K562 (cell line): ENCODE data around the gene SFXN2. TPM values are rescaled to one million over a fixed set of nuclear protein-coding genes. Genes with fewer than 3 reads are reported as not detected.

Experiments
- ATAC-seq: fragments of 200-7000 bp; cut with Tn5 transposase; 3 replicates; pipeline ENCODE4 v1.9.1; 2020; ENCODE audit warnings: moderate library complexity
- BruUV-seq: library from RNA; stranded (reverse); fragments of 400-500 nt; replicated peaks from 2 replicates; lab custom pipeline; 2021; lab: Mats Ljungman, UMichigan
- CTCF ChIA-PET: fragments of 300-600 bp; formaldehyde crosslinking; extraction: SDS; loops from one replicate; lab custom pipeline; 2021; ENCODE audit warnings: low intra/inter-chr PET ratio; lab: Yijun Ruan, JAX
- POLR2A ChIA-PET: fragments of 300-600, 350-650 bp; sonication (Branson Sonifier 250); formaldehyde crosslinking; extraction: SDS; loops from one replicate; lab custom pipeline; 2021; ENCODE audit warnings: antibody characterized with exemption, inconsistent platforms; lab: Yijun Ruan, JAX
- DNase-seq, 4 experiments: peaks; one replicate each; pipeline versions ENCODE4 v3.0.0 to v3.0.0-alpha.2; 2011 to 2018; ENCODE audit warnings: low spot score in 3 of 4, mixed read lengths in 3 of 4; ENCODE audit errors: extremely low read depth in 1 of 4
- FAIRE-seq: peaks from 2 replicates; lab custom pipeline; 2011; peaks lifted over from hg19 to GRCh38; lab: Jason Lieb, UNC
- H2AFZ ChIP-seq: 2 replicates; pipeline ENCODE4 v1.6.0; 2011; ENCODE audit warnings: low read depth, low read length, control low read depth, inconsistent platforms
- H3K27ac ChIP-seq: fragments of 200-600 bp; 3 replicates; pipeline ENCODE4 v1.8.0; 2011; ENCODE audit warnings: low read depth, mild to moderate bottlenecking, control low read depth, inconsistent platforms, low read length, moderate library complexity, mixed read lengths; ENCODE audit errors: extremely low read depth
- H3K27me3 ChIP-seq, 2 experiments: fragments of 300-600 bp in 1 of 2; 2 replicates in 1 of 2; 3 replicates in 1 of 2; pipeline versions ENCODE4 v1.6.0 to v1.8.0; 2011; ENCODE audit warnings: inconsistent platforms in 2 of 2, low read length in 2 of 2, mild to moderate bottlenecking in 1 of 2, mixed read lengths in 1 of 2, moderate library complexity in 1 of 2; ENCODE audit not compliant: control insufficient read depth in 2 of 2, insufficient read depth in 2 of 2
- H3K36me3 ChIP-seq: fragments of 300-600 bp; 3 replicates; pipeline ENCODE4 v1.8.0; 2011; ENCODE audit warnings: mild to moderate bottlenecking, low read length, inconsistent platforms; ENCODE audit not compliant: control insufficient read depth, insufficient read depth
- H3K4me1 ChIP-seq, 2 experiments: fragments of 200-600 bp in 1 of 2; replicated peaks in 1 of 2; 2 replicates in 1 of 2; 3 replicates in 1 of 2; pipeline versions ENCODE4 v1.5.1 to v1.8.0; 2011; ENCODE audit warnings: inconsistent platforms in 2 of 2, low read length in 2 of 2, mild to moderate bottlenecking in 1 of 2, mixed read lengths in 1 of 2, moderate library complexity in 1 of 2; ENCODE audit not compliant: control insufficient read depth in 2 of 2, insufficient read depth in 2 of 2
- H3K4me2 ChIP-seq: 2 replicates; pipeline ENCODE4 v1.6.1; 2011; ENCODE audit warnings: low read length, control low read depth, inconsistent platforms, mixed read lengths; ENCODE audit not compliant: insufficient read depth
- H3K4me3 ChIP-seq: fragments of 200-600 bp; sonication (generic), shearing (Covaris generic); 2 replicates; pipeline ENCODE4 v1.5.1; 2016; ENCODE audit warnings: control low read depth, inconsistent platforms
- H3K79me2 ChIP-seq: fragments of 200-600 bp; 3 replicates; pipeline ENCODE4 v1.8.0; 2011; ENCODE audit warnings: low read length, inconsistent platforms; ENCODE audit not compliant: control insufficient read depth, insufficient read depth
- H3K9ac ChIP-seq, 2 experiments: 2 replicates each; pipeline versions ENCODE4 v1.6.0 to v1.6.1; 2011; ENCODE audit warnings: low read depth in 2 of 2, low read length in 2 of 2, control low read depth in 1 of 2, inconsistent platforms in 1 of 2, mild to moderate bottlenecking in 1 of 2, mixed read lengths in 1 of 2; ENCODE audit not compliant: insufficient read depth in 1 of 2
- H3K9me1 ChIP-seq: one replicate; pipeline ENCODE4 v1.6.0; 2011; ENCODE audit warnings: inconsistent platforms, mild to moderate bottlenecking, low read length, moderate library complexity; ENCODE audit not compliant: control insufficient read depth, insufficient read depth
- H3K9me3 ChIP-seq: replicated peaks from 2 replicates; pipeline ENCODE4 v1.5.1; 2011; ENCODE audit warnings: low read depth, low read length, inconsistent platforms; ENCODE audit not compliant: control insufficient read depth, insufficient read depth
- H4K20me1 ChIP-seq: replicated peaks from 2 replicates; pipeline ENCODE4 v1.6.1; 2011; ENCODE audit warnings: low read length, inconsistent platforms, mixed read lengths; ENCODE audit not compliant: control insufficient read depth, insufficient read depth
- NFIC ChIP-seq: fragments of 450-650 bp; IDR thresholded peaks from 2 replicates; pipeline ENCODE4 v1.6.1; 2017; ENCODE audit warnings: mild to moderate bottlenecking, inconsistent platforms
- SAFB2 ChIP-seq: fragments of 200-400 bp; formaldehyde crosslinking; IDR thresholded peaks from 2 replicates; pipeline ENCODE4 v1.6.1; 2018; ENCODE audit warnings: borderline replicate concordance, low read length, low read depth, moderate library complexity; ENCODE audit not compliant: severe bottlenecking
- TFAP4 ChIP-seq: sonication (generic); formaldehyde crosslinking; IDR thresholded peaks from 2 replicates; pipeline ENCODE4 v1.8.0; 2022; ENCODE audit warnings: missing genetic modification reagents, mild to moderate bottlenecking, moderate library complexity, borderline replicate concordance
- WGBS: fragments of 100-300 bp; shearing (Covaris generic); methylation state at CpG from one replicate; pipeline ENCODE4 v1.1.6; 2016; ENCODE audit warnings: low coverage, mixed read lengths; ENCODE audit not compliant: insufficient coverage; ENCODE audit errors: missing lambda C conversion rate; 5-methylcytosine and 5-hydroxymethylcytosine counted together
- in situ Hi-C: fragments of 300-500 bp; cut with MboI; formaldehyde crosslinking; loops from 4 replicates; pipeline ENCODE4 v1.15.0; 2018; ENCODE audit warnings: inconsistent platforms, mixed read lengths
- intact Hi-C: fragments of 100-400 bp; cut with micrococcal nuclease; formaldehyde crosslinking; loops from 2 replicates; pipeline ENCODE4 v1.14.2; 2022
- polyA plus RNA-seq, 8 experiments: library from polyadenylated mRNA; depleted of rRNA in 4 of 8; stranded (reverse) in 5 of 8; unstranded in 3 of 8; fragments of >200 nt; fragmentation: Nextera tagmentation in 2 of 8; fragmentation: Illumina TruSeq in 1 of 8; extraction: Ambion mirVana in 2 of 8; extraction: Trizol in 1 of 8; gene quantifications; 2 replicates each; pipeline versions ENCODE4 v1.2.1 to v1.2.3, GENCODE V29; 2011 to 2014; ENCODE audit warnings: inconsistent platforms in 1 of 8, missing spikeins in 1 of 8
- total RNA-seq, 7 experiments: library from RNA; depleted of rRNA in 6 of 7; stranded (reverse); fragments of >200 nt in 6 of 7; fragmentation: Illumina TruSeq in 2 of 7; extraction: Trizol in 2 of 7; gene quantifications; 2 replicates each; pipeline versions ENCODE4 v1.2.1 to v1.2.3, GENCODE V29; 2011 to 2021; ENCODE audit warnings: low replicate concordance in 1 of 7
- TF ChIP-seq, protein P1 (sequence below): fragments of 250-450 bp; sonication (Bioruptor Pico); IDR thresholded peaks from 2 replicates; pipeline ENCODE4 v1.5.0; 2022; ENCODE audit warnings: mild to moderate bottlenecking

Gene SFXN2
- total and polyA plus RNA-seq, 9 of the 15 experiments (the other 6 are each of a cell fraction or from before 2014, with no cell fraction given) = 7.3 to 23.8 (median 15.7) TPM

- no peak for FAIRE-seq
Observed at GRCh38 chr10:102704915-102705314, 9.5 kb upstream of the SFXN2 start.

More at GRCh38 chr10:102704915-102705314, 9.5 kb upstream of the SFXN2 start:
- Histone ChIP-seq H3K9me1 (no peaks in the 10 kb centered on the region), H3K79me2 (peaks cover 1% of the 10 kb centered on the region; the same call in 1 of the 3 replicates), H3K27me3 (no peaks in the 10 kb centered on the region), H3K4me2 (no peak overlapping the region), H3K27ac (no peak overlapping the region), H3K9ac (peak overlapping the region in 1 of 2 experiments; percentile 64; a peak in 1 of 4 replicates), H2AFZ (no peak overlapping the region), H3K4me1 (peaks cover 4 to 7% of the 10 kb centered on the region in 2 experiments; a peak in 2 of 5 replicates), H3K36me3 (no peaks in the 10 kb centered on the region), H3K4me3 (no peak overlapping the region), H4K20me1 (no peaks in the 10 kb centered on the region), H3K9me3 (no peaks in the 10 kb centered on the region)
- ATAC-seq (no peak), DNase-seq (no peak)
- intact Hi-C loops (no loop called here), in situ Hi-C loops (no loop called here)
- TF ChIP-seq, protein P1, sequence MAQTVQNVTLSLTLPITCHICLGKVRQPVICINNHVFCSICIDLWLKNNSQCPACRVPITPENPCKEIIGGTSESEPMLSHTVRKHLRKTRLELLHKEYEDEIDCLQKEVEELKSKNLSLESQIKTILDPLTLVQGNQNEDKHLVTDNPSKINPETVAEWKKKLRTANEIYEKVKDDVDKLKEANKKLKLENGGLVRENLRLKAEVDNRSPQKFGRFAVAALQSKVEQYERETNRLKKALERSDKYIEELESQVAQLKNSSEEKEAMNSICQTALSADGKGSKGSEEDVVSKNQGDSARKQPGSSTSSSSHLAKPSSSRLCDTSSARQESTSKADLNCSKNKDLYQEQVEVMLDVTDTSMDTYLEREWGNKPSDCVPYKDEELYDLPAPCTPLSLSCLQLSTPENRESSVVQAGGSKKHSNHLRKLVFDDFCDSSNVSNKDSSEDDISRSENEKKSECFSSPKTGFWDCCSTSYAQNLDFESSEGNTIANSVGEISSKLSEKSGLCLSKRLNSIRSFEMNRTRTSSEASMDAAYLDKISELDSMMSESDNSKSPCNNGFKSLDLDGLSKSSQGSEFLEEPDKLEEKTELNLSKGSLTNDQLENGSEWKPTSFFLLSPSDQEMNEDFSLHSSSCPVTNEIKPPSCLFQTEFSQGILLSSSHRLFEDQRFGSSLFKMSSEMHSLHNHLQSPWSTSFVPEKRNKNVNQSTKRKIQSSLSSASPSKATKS = no peak
- TF ChIP-seq TFAP4 (CRISPR knock-in tag) = no peak
- no peak for TF ChIP-seq SAFB2
- no peak for TF ChIP-seq NFIC
- ChIA-PET POLR2A (interaction anchor here (0.6 kb wide), 1 partner anchor 149 kb away, joined by 3 read pairs; the partner anchor contains the start of gene BORCS7), CTCF (no interaction called here)
- BruUV-seq = no TSS peak
- 92% methylated on average over 6 of the region's 6 CpGs for WGBS
